Measurements from ENCODE around the gene FLG2. TPM values are rescaled to one million over a fixed set of nuclear protein-coding genes. Genes with fewer than 3 reads are reported as not detected.
A peak's percentile ranks its signal among the peaks of the same experiment; 100 is the strongest.
"Not testable (repeated sequence)": the region's sequence is repeated elsewhere in the genome, so short reads cannot be mapped to it uniquely, and the experiment has no call there.

FLG2 gene
- total RNA-seq, 1 experiment from 2014 or later = not detected

- no peaks in the 10 kb centered on the region for H3K9me3 ChIP-seq (replicated peaks)
- DNase-seq (ENCODE audit: low read depth in 1 of 2, low spot score in 2 of 2) = no peak
- no peaks in the 10 kb centered on the region; the same call in 1 of the 2 replicates for H3K27me3 ChIP-seq (replicated peaks)
- H3K4me3 ChIP-seq = no peak overlapping the region
- no peak overlapping the region for H3K27ac ChIP-seq
- no peaks in the 10 kb centered on the region for H3K36me3 ChIP-seq
- no peaks in the 10 kb centered on the region for H3K4me1 ChIP-seq (replicated peaks)
Observed at GRCh38 chr1:152348447-152348846, 11.4 kb downstream of the FLG2 start.

- Histone ChIP-seq H3K9me3 (replicated peaks) (no peaks in the 10 kb centered on the region), H3K27ac (no peak overlapping the region), H3K4me3 (no peak overlapping the region), H3K4me1 (replicated peaks) (no peaks in the 10 kb centered on the region), H3K27me3 (replicated peaks) (no peaks in the 10 kb centered on the region; the same call in 1 of the 2 replicates), H3K36me3 (no peaks in the 10 kb centered on the region)
- DNase-seq (ENCODE audit: low read depth in 1 of 2, low spot score in 2 of 2) = peak; percentile 57 to 59
Observed at GRCh38 chr1:152347116-152347728, 12.6 kb downstream of the FLG2 start.

GRCh38 chr1:152344438-152344837 is 15.4 kb downstream of the FLG2 start:
- H3K27me3 ChIP-seq (replicated peaks) = no peaks in the 10 kb centered on the region; the same call in 1 of the 2 replicates
- H3K4me1 ChIP-seq (replicated peaks) = no peaks in the 10 kb centered on the region
- H3K27ac ChIP-seq = no peak overlapping the region
- H3K9me3 ChIP-seq (replicated peaks) = no peaks in the 10 kb centered on the region
- DNase-seq (ENCODE audit: low read depth in 1 of 2, low spot score in 2 of 2) = no peak
- H3K4me3 ChIP-seq = no peak overlapping the region
- no peaks in the 10 kb centered on the region for H3K36me3 ChIP-seq

GRCh38 chr1:152343006-152343405 is 16.8 kb downstream of the FLG2 start:
- DNase-seq (ENCODE audit: low read depth in 1 of 2, low spot score in 2 of 2) = no peak
- Histone ChIP-seq H3K27me3 (replicated peaks) (no peaks in the 10 kb centered on the region; the same call in 1 of the 2 replicates), H3K27ac (no peak overlapping the region), H3K9me3 (replicated peaks) (no peaks in the 10 kb centered on the region), H3K4me1 (replicated peaks) (no peaks in the 10 kb centered on the region), H3K36me3 (no peaks in the 10 kb centered on the region), H3K4me3 (no peak overlapping the region)

GRCh38 chr1:152335399-152335798 is 24.4 kb downstream of the FLG2 start:
- H3K27me3 ChIP-seq (replicated peaks) = no peaks in the 10 kb centered on the region
- no peaks in the 10 kb centered on the region for H3K9me3 ChIP-seq (replicated peaks)
- DNase-seq (ENCODE audit: low read depth in 1 of 2, low spot score in 2 of 2) = no peak
- H3K27ac ChIP-seq = no peak overlapping the region
- peaks cover 1% of the 10 kb centered on the region for H3K4me1 ChIP-seq (replicated peaks)
- peaks cover 3% of the 10 kb centered on the region; the same call in 1 of the 2 replicates for H3K36me3 ChIP-seq
- H3K4me3 ChIP-seq = no peak overlapping the region

GRCh38 chr1:152328801-152329391 is 30.9 kb downstream of the FLG2 start:
- Histone ChIP-seq H3K27ac (peak overlapping the region; percentile 95), H3K4me3 (no peak overlapping the region), H3K27me3 (replicated peaks) (no peaks in the 10 kb centered on the region), H3K9me3 (replicated peaks) (no peaks in the 10 kb centered on the region), H3K4me1 (replicated peaks) (peaks cover 39% of the 10 kb centered on the region), H3K36me3 (peaks cover 3% of the 10 kb centered on the region; the same call in 1 of the 2 replicates)
- peak in 1 of 2 experiments; percentile 89 for DNase-seq (ENCODE audit: low read depth in 1 of 2, low spot score in 2 of 2)

GRCh38 chr1:152325111-152325510 is 34.7 kb downstream of the FLG2 start, which contains the start of gene FLG:
FLG (minus strand) TSS chr1:152325239; CDS start chr1:152315456, 9,783 bp downstream.
- Histone ChIP-seq H3K4me1 (replicated peaks) (peaks cover 35% of the 10 kb centered on the region), H3K27me3 (replicated peaks) (no peaks in the 10 kb centered on the region), H3K27ac (no peak within 1 kb of the TSS), H3K36me3 (no peaks in the 10 kb centered on the region), H3K9me3 (replicated peaks) (no peaks in the 10 kb centered on the region), H3K4me3 (no peak within 1 kb of the TSS)
- no peak for DNase-seq (ENCODE audit: low read depth in 1 of 2, low spot score in 2 of 2)

- Histone ChIP-seq H3K4me3 (no peak overlapping the region), H3K27ac (no peak overlapping the region), H3K27me3 (replicated peaks) (no peaks in the 10 kb centered on the region), H3K9me3 (replicated peaks) (no peaks in the 10 kb centered on the region), H3K36me3 (no peaks in the 10 kb centered on the region; the same call in 1 of the 2 replicates), H3K4me1 (replicated peaks) (no peaks in the 10 kb centered on the region)
- no peak for DNase-seq (ENCODE audit: low read depth in 1 of 2, low spot score in 2 of 2)
Observed at GRCh38 chr1:152313970-152314369, 45.8 kb downstream of the FLG2 start.

GRCh38 chr1:152313319-152313801 is 46.4 kb downstream of the FLG2 start:
- Histone ChIP-seq H3K27ac (no peak overlapping the region), H3K36me3 (no peaks in the 10 kb centered on the region; the same call in 1 of the 2 replicates), H3K4me1 (replicated peaks) (no peaks in the 10 kb centered on the region), H3K4me3 (no peak overlapping the region), H3K27me3 (replicated peaks) (no peaks in the 10 kb centered on the region), H3K9me3 (replicated peaks) (no peaks in the 10 kb centered on the region)
- peak in 1 of 2 experiments; percentile 37 for DNase-seq (ENCODE audit: low read depth in 1 of 2, low spot score in 2 of 2)

- H3K36me3 ChIP-seq; H3K27ac ChIP-seq; H3K4me1 ChIP-seq (replicated peaks); H3K27me3 ChIP-seq (replicated peaks); DNase-seq (ENCODE audit: low read depth in 1 of 2, low spot score in 2 of 2); H3K9me3 ChIP-seq (replicated peaks); H3K4me3 ChIP-seq: not testable (repeated sequence)
Observed at GRCh38 chr1:152312169-152312568, 47.6 kb downstream of the FLG2 start.

- H3K36me3 ChIP-seq = no peaks in the 10 kb centered on the region
- no peaks in the 10 kb centered on the region for H3K27me3 ChIP-seq (replicated peaks)
- H3K27ac ChIP-seq = no peak overlapping the region
- no peaks in the 10 kb centered on the region for H3K9me3 ChIP-seq (replicated peaks)
- H3K4me3 ChIP-seq = no peak overlapping the region
- DNase-seq (ENCODE audit: low read depth in 1 of 2, low spot score in 2 of 2) = no peak
- no peaks in the 10 kb centered on the region for H3K4me1 ChIP-seq (replicated peaks)
Observed at GRCh38 chr1:152309955-152310354, 49.9 kb downstream of the FLG2 start.

GRCh38 chr1:152309320-152309901 is 50.4 kb downstream of the FLG2 start:
- not testable (repeated sequence) for H3K4me1 ChIP-seq (replicated peaks); H3K4me3 ChIP-seq; H3K9me3 ChIP-seq (replicated peaks); H3K27ac ChIP-seq; H3K36me3 ChIP-seq; DNase-seq (ENCODE audit: low read depth in 1 of 2, low spot score in 2 of 2); H3K27me3 ChIP-seq (replicated peaks)

- H3K4me3 ChIP-seq = not testable (repeated sequence)
Observed at GRCh38 chr1:152308758-152309157, 51.0 kb downstream of the FLG2 start.

GRCh38 chr1:152307970-152308369 is 51.8 kb downstream of the FLG2 start:
- not testable (repeated sequence) for H3K4me3 ChIP-seq; H3K27me3 ChIP-seq (replicated peaks); H3K4me1 ChIP-seq (replicated peaks); H3K9me3 ChIP-seq (replicated peaks); H3K36me3 ChIP-seq; H3K27ac ChIP-seq
- DNase-seq (ENCODE audit: low read depth in 1 of 2, low spot score in 2 of 2) = peak in 1 of 2 experiments; percentile 31

More at GRCh38 chr1:152308758-152309157, 51.0 kb downstream of the FLG2 start:
- not testable (repeated sequence) for H3K4me1 ChIP-seq (replicated peaks); H3K27ac ChIP-seq; H3K9me3 ChIP-seq (replicated peaks); H3K36me3 ChIP-seq; H3K27me3 ChIP-seq (replicated peaks)
- DNase-seq (ENCODE audit: low read depth in 1 of 2, low spot score in 2 of 2) = peak in 1 of 2 experiments; percentile 34

All from SJSA1 (cell line).